Osteocyte (in vitro differentiated cells): ENCODE data around the gene CALM3. TPM values are rescaled to one million over a fixed set of nuclear protein-coding genes. Genes with fewer than 3 reads are reported as not detected.
"Not testable (repeated sequence)": the region's sequence is repeated elsewhere in the genome, so short reads cannot be mapped to it uniquely, and the experiment has no call there.

ENCODE experiments used
- DNase-seq: peaks from one replicate; pipeline ENCODE4 v3.0.0; 2021; ENCODE audit warnings: mixed read lengths; ENCODE audit not compliant: unreplicated experiment; ENCODE audit errors: extremely low spot score
- H3K27ac Mint-ChIP-seq: one replicate; pipeline ENCODE4 v1.8.0; 2021; ENCODE audit warnings: mild to moderate bottlenecking, mixed read lengths; ENCODE audit not compliant: unreplicated experiment
- H3K27me3 Mint-ChIP-seq: one replicate; pipeline ENCODE4 v1.8.0; 2021; ENCODE audit warnings: mixed read lengths; ENCODE audit not compliant: unreplicated experiment
- H3K36me3 Mint-ChIP-seq: one replicate; pipeline ENCODE4 v1.8.0; 2021; ENCODE audit warnings: mixed read lengths; ENCODE audit not compliant: unreplicated experiment
- H3K4me1 Mint-ChIP-seq: one replicate; pipeline ENCODE4 v1.8.0; 2021; ENCODE audit warnings: mixed read lengths; ENCODE audit not compliant: unreplicated experiment
- H3K4me3 Mint-ChIP-seq: one replicate; pipeline ENCODE4 v1.8.0; 2021; ENCODE audit warnings: mild to moderate bottlenecking, moderate library complexity, mixed read lengths; ENCODE audit not compliant: unreplicated experiment
- H3K9me3 Mint-ChIP-seq: one replicate; pipeline ENCODE4 v1.8.0; 2021; ENCODE audit warnings: mixed read lengths; ENCODE audit not compliant: unreplicated experiment
- total RNA-seq: library from RNA; stranded (reverse); gene quantifications from 2 replicates; pipeline ENCODE4 v1.2.1, GENCODE V29; 2021
- TF ChIP-seq, protein P1 (sequence below): fragments of 200-600 bp; sonication (generic); IDR thresholded peaks from 2 replicates; pipeline ENCODE4 v1.5.0; 2021; ENCODE audit warnings: antibody characterized with exemption, mild to moderate bottlenecking, moderate library complexity

Gene CALM3
- total RNA-seq, 1 donor from 2014 or later = 168 TPM

DNA sequence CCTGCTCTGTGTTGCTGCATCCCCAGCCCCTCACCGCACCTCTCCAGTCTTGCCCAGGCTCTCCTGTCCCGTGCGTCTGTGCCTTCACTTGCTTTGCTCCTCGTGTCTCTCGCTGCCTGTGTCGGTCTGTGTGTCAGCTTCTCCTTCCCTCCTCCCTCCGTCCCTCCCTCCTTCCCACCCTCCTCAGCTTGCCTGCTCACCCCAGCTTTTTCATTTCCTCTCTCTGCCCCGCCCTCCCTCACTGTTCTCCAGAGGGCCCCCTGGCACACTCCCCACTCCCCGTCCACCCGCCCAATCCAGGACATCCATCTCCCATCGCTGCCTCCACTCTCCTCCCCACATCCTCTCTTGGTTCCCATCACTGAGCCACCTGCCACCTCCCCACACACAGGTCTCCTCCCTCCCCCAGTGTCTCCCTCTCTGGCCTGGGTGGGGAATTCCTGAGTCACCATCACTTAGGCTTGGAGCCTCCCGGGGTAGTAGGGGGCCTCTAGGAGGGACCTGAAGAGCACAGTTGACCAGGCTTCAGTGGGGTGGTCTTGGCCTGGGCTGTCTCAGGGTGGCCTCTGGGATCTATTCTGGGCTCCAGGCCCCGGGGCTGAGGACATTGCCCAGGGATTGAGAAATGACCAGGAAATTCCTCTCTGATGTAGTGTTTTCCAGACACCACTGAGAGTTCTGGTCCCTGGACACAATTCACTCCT lies 24.0 kb downstream of the CALM3 start, which contains the start of gene PTGIR:
PTGIR (minus strand) TSS at position 132 of the 704 bp plus-strand sequence. CDS start 864 bp downstream, outside the sequence.
- TF ChIP-seq, protein P1, sequence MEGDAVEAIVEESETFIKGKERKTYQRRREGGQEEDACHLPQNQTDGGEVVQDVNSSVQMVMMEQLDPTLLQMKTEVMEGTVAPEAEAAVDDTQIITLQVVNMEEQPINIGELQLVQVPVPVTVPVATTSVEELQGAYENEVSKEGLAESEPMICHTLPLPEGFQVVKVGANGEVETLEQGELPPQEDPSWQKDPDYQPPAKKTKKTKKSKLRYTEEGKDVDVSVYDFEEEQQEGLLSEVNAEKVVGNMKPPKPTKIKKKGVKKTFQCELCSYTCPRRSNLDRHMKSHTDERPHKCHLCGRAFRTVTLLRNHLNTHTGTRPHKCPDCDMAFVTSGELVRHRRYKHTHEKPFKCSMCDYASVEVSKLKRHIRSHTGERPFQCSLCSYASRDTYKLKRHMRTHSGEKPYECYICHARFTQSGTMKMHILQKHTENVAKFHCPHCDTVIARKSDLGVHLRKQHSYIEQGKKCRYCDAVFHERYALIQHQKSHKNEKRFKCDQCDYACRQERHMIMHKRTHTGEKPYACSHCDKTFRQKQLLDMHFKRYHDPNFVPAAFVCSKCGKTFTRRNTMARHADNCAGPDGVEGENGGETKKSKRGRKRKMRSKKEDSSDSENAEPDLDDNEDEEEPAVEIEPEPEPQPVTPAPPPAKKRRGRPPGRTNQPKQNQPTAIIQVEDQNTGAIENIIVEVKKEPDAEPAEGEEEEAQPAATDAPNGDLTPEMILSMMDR = no peak
- DNase-seq = no peak
- Mint-ChIP-seq H3K4me3 (peak within 1 kb of the TSS; percentile 9), H3K27ac (peak within 1 kb of the TSS; percentile 83), H3K27me3 (no peaks in the 10 kb centered on the region), H3K4me1 (peaks cover 38% of the 10 kb centered on the region), H3K9me3 (no peaks in the 10 kb centered on the region), H3K36me3 (no peaks in the 10 kb centered on the region)

DNA sequence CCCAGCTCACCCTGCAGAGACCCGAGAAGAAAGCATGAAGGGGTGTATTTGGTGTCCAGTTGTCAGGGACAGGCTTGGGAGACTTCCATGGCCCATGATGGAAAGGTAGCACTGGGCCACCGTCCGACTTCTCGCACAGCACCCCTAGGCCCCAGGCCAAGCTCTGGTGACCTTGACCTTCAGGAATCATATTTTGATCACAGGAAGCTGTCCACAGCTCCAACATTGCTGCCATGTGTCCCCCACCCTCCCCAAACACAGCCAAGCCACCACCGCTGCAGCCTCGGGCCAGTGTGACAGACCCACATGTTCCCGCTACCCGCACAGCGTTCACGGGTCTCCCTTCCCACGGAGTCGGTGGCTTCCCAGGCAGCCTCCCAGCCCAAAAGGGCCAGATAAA lies 24.6 kb downstream of the CALM3 start:
- H3K4me3 Mint-ChIP-seq = no peak overlapping the region
- H3K27ac Mint-ChIP-seq = peak overlapping the region; percentile 83
- no peaks in the 10 kb centered on the region for H3K27me3 Mint-ChIP-seq
- peaks cover 32% of the 10 kb centered on the region for H3K4me1 Mint-ChIP-seq
- H3K9me3 Mint-ChIP-seq = no peaks in the 10 kb centered on the region
- TF ChIP-seq, protein P1 = no peak
- H3K36me3 Mint-ChIP-seq = no peaks in the 10 kb centered on the region
- no peak for DNase-seq

DNA sequence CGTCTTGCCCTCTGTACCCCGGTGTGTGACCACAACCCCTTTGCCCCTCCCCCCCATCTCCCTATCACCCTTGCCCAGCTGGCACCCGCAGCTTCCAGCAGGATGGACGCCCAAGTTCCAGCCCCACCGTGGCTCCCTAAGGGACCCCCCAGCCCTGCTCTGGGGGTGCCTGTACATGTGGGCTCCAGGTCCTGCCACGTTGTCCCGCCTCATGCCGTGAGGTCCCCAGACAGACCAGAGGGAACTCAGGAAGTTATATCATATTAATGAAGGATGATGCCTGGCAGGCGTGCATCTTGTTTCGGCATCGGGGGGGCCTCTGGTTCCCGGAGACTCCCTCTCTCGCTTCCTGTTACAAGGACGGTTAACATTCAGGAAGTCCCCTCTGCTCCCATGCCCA lies 25.3 kb downstream of the CALM3 start:
- Mint-ChIP-seq H3K9me3 (no peaks in the 10 kb centered on the region), H3K27ac (no peak overlapping the region), H3K27me3 (no peaks in the 10 kb centered on the region), H3K4me1 (peaks cover 27% of the 10 kb centered on the region), H3K4me3 (no peak overlapping the region), H3K36me3 (no peaks in the 10 kb centered on the region)
- TF ChIP-seq, protein P1 = no peak
- DNase-seq = no peak

DNA sequence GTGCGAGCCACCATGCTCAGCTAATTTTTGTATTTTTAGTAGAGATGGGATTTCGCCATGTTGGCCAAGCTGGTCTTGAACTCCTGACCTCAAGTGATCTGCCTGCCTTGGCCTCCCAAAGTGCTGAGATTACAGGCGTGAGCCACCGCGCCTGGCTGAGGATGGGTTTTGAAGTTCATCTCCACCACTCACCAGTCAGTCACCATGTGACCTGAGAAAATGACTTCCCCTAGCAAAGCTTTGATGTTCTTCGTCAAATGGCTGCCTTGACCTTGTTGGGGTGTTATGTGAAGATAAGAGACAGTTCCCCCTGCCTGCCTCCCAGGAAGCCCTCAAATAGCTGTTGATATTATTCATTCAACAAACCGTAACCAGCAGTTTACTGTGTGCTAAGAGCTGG lies 27.8 kb downstream of the CALM3 start:
- H3K9me3 Mint-ChIP-seq, H3K27ac Mint-ChIP-seq, H3K36me3 Mint-ChIP-seq, H3K27me3 Mint-ChIP-seq, DNase-seq, H3K4me3 Mint-ChIP-seq: not testable (repeated sequence)
- H3K4me1 Mint-ChIP-seq = peaks cover 24% of the 10 kb centered on the region

DNA sequence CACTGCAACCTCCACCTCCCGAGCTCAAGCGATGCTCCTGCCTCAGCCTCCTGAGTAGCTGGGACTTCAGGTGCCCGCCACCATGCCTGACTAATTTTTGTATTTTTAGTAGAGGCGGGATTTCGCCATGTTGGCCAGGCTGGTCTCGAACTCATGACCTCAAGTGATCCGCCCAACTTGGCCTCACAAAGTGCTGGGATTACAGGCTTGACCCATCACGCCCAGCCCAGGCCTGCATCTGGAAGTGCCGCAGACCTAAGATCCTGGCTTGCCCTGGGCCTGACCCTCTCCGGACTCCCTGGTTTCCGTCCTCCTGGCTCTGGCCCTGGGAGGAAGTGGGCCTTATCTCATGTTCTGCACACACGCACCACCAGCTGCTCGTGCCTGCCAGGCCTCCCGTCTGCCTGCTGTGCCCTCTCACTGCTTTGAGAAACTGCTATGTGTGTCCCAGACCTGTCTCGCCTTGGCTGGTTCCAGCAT lies 28.5 kb downstream of the CALM3 start:
- peaks cover 3% of the 10 kb centered on the region for H3K27me3 Mint-ChIP-seq
- H3K9me3 Mint-ChIP-seq = no peaks in the 10 kb centered on the region
- peaks cover 22% of the 10 kb centered on the region for H3K4me1 Mint-ChIP-seq
- no peaks in the 10 kb centered on the region for H3K36me3 Mint-ChIP-seq
- DNase-seq = no peak
- TF ChIP-seq, protein P1 = no peak
- no peak overlapping the region for H3K27ac Mint-ChIP-seq
- no peak overlapping the region for H3K4me3 Mint-ChIP-seq
